ENCODE data around the gene MAP4K4. TPM values are rescaled to one million over a fixed set of nuclear protein-coding genes. Genes with fewer than 3 reads are reported as not detected.

The MAP4K4 gene
- total RNA-seq, 1 experiment from 2014 or later: 132 TPM

- peaks cover 17 to 56% (median 53%) of the 10 kb centered on the region in 3 experiments; a peak in 6 of 7 replicates for H3K36me3 Mint-ChIP-seq (ENCODE audit: insufficient read depth in 1 of 3, low read depth in 3 of 3)
- H3K27me3 Mint-ChIP-seq (ENCODE audit: low read depth): no peaks in the 10 kb centered on the region
Observed at GRCh38 chr2:101858910-101859309, 161.4 kb downstream of the MAP4K4 start.

More at GRCh38 chr2:101858910-101859309, 161.4 kb downstream of the MAP4K4 start:
- WGBS (ENCODE audit: extremely low coverage, insufficient read length, low lambda C conversion rate): no CpG with 5 or more reads among the region's 4 CpGs
- Mint-ChIP-seq H3K4me1 (peaks cover 2% of the 10 kb centered on the region in 2 experiments; a peak in 1 of 4 replicates), H3K9me3 (no peaks in the 10 kb centered on the region), H3K27ac (no peak overlapping the region; a peak in 1 of 7 replicates), H3K4me3 (no peak overlapping the region)
- Histone ChIP-seq H4K20me1 (ENCODE audit: control insufficient read depth, insufficient read depth, insufficient read length) (no peaks in the 10 kb centered on the region), H3K14ac (ENCODE audit: insufficient read depth, low read length) (no peak overlapping the region), H3K9ac (ENCODE audit: extremely low read depth, insufficient read length, low read length) (no peak overlapping the region), H2AK5ac (ENCODE audit: insufficient read length, low read length) (no peak overlapping the region), H4K8ac (replicated peaks; ENCODE audit: insufficient read length, low read depth, low read length) (no peak overlapping the region), H2BK120ac (ENCODE audit: low read depth, low read length, poor library complexity, severe bottlenecking) (no peak overlapping the region), H3K27me3 (ENCODE audit: insufficient read depth, low read length) (no peaks in the 10 kb centered on the region), H3K79me1 (ENCODE audit: insufficient read depth, low read depth, low read length, poor library complexity, severe bottlenecking) (no peaks in the 10 kb centered on the region), H2BK15ac (ENCODE audit: low read depth, low read length) (no peak overlapping the region), H3K23ac (ENCODE audit: insufficient read length, low read depth, low read length) (no peak overlapping the region), H2BK12ac (ENCODE audit: insufficient read length, low read depth, low read length) (no peak overlapping the region), H3K79me2 (ENCODE audit: insufficient read depth, low read length) (no peaks in the 10 kb centered on the region), H3T11ph (ENCODE audit: low read length) (no peak overlapping the region), H3K27ac (ENCODE audit: insufficient read length, low read depth, low read length) (no peak overlapping the region), H3K18ac (ENCODE audit: insufficient read length, low read depth, low read length) (no peak overlapping the region), H3K56ac (ENCODE audit: insufficient read length, low read depth, low read length) (no peak overlapping the region), H3K9me3 (ENCODE audit: control insufficient read depth, low read depth, low read length) (no peaks in the 10 kb centered on the region), H3K4me1 (ENCODE audit: insufficient read depth, low read length) (no peaks in the 10 kb centered on the region), H2BK20ac (ENCODE audit: low read depth, low read length, poor library complexity, severe bottlenecking) (no peak overlapping the region), H3K4ac (ENCODE audit: low read depth, low read length) (no peak overlapping the region), H3K4me2 (ENCODE audit: insufficient read depth, insufficient read length, low read length) (no peak overlapping the region), H3K23me2 (ENCODE audit: insufficient read length, low read depth, low read length, poor library complexity, severe bottlenecking) (no peaks in the 10 kb centered on the region), H2BK5ac (ENCODE audit: insufficient read length, low read length) (no peak overlapping the region), H2AFZ (ENCODE audit: low read length) (no peak overlapping the region), H4K5ac (ENCODE audit: insufficient read length, low read depth, low read length) (no peak overlapping the region), H4K91ac (ENCODE audit: insufficient read length, low read depth, low read length) (no peak overlapping the region)
- DNase-seq: no peak
- TF ChIP-seq CTCF (conservative IDR thresholded peaks at IDR 0.05): no peak

Measured in H9 (cell line).